Sciatic nerve (tissue), 2 donors: ENCODE results near the gene SS18L1. TPM values are rescaled to one million over a fixed set of nuclear protein-coding genes. Genes with fewer than 3 reads are reported as not detected.

Experiments used
- ATAC-seq: fragments of 200-7000 bp; cut with Tn5 transposase; one replicate; pipeline ENCODE4 v1.9.1; 2020; ENCODE audit warnings: mild to moderate bottlenecking, moderate library complexity
- DNase-seq: peaks from one replicate; pipeline ENCODE4 v3.0.0-alpha.2; 2020; ENCODE audit warnings: low spot score
- intact Hi-C: fragments of 100-400 bp; cut with DNase I; formaldehyde crosslinking; loops from one replicate; pipeline ENCODE4 v1.14.2; 2022
- total RNA-seq: library from RNA; stranded (reverse); fragmentation: NEBNext Ultra II Directional; extraction: Animal tissue kit (Norgen Biotek cat#: 25700); gene quantifications from one replicate; pipeline ENCODE4 v1.2.1, GENCODE V29; 2021
- donor health status: DM: no; HTN: no; CAD: no.
- donor health status: DM: no; HTN: no; CAD: no.

Gene SS18L1
- total RNA-seq, 1 donor from 2014 or later = 18.9 TPM

DNA sequence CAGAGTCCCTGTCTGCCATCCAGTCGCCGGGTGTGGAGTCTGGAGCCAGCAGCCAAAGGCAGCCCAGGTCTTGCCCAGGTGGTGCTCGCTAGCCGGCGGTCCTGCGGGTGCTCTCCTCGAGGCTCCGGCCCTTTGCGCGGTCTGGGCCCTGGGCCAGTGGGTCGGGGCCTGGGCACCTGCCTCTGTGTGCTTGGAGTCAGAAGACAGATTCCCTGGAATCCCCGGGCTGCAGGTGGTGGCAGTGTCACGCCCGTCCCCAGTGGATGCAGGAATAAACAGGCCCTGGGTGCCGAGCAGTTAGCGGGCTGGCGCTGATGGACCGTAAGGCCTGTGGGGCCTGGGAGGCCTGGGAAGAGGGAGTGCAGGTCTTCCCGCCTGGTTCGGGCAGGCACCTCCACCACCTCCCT is 5.3 kb downstream of the SS18L1 start:
- intact Hi-C loops = no loop called here
- ATAC-seq = no peak
- DNase-seq = no peak

DNA sequence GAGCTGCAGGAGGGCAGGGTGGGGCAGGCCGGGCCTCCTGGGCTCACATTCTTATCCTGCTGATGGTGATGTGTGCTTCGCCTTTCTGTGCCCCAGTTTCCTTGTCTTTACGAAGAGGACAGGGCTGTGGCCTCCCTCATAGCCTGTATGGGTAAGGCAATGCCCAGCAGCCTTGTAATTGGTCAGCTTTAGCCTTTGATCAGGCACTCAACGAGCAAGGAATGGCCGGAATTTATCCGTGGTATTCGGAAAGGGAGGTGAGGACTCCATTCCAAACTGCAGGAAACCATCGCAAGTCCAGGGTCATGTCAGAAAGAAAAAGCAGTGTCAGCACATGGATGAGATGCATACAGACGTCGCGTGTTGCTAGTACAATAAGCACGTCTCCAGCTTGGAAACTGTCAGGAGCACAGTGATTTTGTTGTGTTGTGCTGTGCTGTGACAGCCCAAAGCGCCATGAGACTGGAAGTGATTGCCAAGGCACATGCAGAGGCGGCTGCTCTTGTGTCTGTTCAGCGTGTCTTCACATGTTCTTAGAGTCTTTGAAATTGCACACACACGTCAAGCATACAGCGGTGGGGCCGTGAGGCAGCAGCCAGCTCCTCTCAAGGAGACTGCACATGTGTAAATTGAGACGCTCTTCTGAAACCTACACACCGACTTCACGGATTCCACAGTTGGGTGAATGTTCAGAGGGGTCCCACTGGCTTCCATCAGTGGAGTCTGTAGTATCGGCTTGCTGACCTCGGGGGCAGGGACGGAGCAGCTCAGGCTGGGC is 6.2 kb downstream of the SS18L1 start:
- DNase-seq (no peak), ATAC-seq (no peak)
- intact Hi-C loops = no loop called here

DNA sequence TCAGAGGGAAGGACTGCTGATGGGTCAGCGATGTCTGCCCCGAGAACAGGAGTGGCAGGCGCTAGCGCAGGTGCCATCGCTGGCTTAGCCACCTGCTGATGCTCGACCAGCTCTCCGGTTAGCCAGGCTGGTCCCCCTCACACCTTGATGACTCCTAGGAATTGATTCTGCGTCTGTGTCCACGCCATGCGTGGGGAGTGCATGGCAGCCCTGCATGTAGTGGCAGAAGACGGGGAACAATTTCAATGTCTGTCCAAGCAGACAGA is 6.7 kb downstream of the SS18L1 start:
- ATAC-seq = no peak
- intact Hi-C loops = no loop called here

DNA sequence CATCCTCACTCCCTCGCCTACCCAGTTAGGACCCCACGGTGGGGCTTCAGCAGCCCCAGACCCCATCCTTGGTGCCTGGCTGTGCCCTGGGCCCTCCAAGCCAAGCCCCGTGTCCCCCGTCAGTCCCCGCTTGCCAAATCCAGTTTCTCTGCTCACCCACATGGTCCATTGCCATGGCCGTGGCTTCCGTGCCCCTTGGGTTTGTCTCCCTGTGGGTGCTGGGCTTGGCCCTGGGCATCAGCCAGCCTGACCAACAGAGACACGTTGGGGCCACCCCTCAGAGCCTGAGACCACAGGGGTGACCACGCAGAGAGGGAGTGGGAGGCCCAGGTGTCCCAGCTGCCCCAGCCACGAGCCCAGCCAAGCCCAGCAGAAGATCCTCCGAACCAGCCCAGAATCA is 7.7 kb downstream of the SS18L1 start:
- ATAC-seq (no peak), DNase-seq (no peak)
- intact Hi-C loops = no loop called here

More for the DNA sequence above, 6.7 kb downstream of the SS18L1 start:
- DNase-seq = no peak

DNA sequence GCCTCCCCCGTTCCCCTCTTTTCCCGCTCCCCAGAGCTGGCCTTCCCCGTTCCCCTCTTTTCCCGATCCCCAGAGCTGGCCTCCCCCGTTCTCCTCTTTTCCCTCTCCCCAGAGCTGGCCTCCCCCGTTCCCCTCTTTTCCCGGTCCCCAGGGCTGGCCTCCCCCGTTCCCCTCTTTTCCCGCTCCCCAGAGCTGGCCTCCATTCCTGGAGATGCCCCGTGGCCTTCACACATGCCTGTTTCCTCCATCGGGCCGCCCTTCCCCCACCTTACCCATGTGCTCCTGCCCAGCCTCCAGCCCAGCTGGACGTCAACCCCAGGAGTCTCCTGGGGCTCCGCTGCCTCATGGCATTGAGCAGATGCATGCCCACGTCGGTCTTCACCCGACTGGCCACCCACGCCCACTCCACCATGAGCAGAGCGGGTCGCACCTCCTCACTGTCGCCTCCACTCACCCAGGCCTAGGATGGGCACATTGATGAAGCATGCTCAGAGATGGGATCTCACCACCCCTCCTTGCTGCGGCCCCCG is 8.3 kb downstream of the SS18L1 start:
- intact Hi-C loops = no loop called here
- DNase-seq = no peak

DNA sequence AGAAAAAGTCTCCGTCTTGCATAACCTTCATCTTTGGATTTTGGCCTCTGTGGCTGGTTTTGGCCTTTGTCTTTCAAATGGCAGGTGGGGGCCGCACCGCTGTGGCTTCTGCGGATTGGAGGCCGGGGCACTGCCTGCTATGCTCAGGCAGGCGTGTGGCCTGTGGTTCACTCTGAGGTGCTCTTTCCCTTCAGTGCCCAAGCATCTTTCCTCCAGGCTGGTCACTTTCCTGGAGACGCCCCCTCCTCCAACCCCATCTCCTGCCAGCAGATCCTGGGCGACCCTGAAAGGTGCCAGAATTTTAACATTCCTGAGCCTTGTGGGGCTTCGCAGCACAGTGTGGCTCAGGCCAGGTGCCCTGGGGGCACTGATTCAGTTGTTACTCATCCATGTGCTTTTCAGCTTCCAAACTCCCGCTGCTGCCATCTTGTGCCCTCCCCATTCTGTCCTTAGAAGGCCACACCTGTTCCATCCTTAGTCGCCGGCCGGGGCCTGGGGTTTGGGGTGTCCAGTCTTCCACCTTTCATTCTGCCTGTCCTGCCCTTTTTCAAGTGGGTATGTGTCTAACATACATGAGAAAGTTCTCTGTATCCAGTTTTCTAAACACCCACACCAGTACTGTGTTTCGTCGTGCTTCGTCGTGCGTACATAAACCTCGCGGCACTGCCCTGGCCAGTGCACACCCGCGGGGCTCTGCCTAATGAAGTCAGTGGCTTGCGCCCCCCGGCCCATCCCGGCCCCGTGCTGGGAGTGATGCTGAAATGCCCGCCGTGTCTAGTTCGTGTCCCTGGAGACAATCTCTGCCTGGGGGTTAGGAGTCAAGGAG is 12.1 kb downstream of the SS18L1 start:
- intact Hi-C loops = loop anchor here (2.0 kb wide), 1 partner anchor 39 kb away; no protein-coding TSS in a partner anchor

More for the DNA sequence above, 8.3 kb downstream of the SS18L1 start:
- no peak for ATAC-seq

DNA sequence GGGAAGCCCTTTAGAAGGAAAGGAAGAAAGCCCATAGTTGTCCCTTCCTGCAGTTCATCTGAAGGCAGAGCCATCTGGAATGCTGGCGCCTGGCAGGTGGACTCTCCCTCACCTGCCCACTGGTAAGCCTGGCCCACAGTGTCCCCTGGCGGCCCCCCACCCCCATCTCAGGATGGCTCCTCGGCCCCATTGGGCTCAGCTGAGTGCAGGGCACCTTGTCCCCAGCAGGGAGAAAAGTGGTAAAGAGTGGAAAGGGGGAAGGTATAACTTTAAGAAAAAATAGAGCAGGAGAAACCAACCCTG is 12.6 kb downstream of the SS18L1 start:
- DNase-seq = no peak
- no peak for ATAC-seq
- intact Hi-C loops = loop anchor here (2.0 kb wide), 1 partner anchor 39 kb away; no protein-coding TSS in a partner anchor

More for the DNA sequence above, 12.1 kb downstream of the SS18L1 start:
- DNase-seq (no peak), ATAC-seq (no peak)

DNA sequence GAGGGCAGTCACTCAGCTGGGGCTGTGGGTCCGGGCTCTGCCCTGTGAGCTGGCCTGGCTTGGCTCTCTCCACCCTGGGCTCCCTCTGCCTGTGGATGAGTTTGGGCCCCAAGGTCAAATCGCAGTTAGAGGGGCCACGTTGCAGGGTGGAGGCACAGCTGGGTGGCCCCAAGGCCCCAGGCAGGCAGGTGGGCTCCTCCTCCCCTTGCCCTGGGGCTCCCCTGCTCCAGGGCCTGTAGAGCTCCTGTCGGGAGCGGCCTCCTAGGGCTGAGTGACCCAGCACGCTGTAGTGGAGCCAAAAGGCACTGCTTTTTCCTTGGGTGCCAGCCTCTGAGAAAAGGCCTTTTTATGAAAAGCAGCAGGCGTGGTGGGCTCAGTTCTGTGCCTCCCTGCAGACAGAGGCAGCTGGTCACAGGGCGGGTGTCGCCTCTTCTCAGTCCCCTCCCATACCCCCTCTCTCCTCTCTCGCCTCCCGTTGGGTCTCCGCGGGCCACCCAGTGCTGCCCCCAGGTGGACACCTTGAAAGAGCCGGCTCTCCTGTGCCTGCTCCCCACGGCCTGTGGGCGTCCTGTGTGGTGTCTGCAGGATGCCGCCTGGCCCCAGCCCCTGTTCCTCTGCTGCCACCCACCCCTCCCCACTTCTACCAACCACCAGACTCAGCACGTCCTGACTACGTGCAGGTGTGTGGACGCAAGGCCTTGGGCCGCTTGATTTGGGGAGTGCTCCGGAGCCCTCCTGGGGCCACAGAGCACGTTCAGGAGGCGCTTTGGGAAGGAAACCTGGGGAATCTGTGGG is 13.2 kb downstream of the SS18L1 start:
- ATAC-seq (peak; percentile 77), DNase-seq (peak; percentile 80)
- intact Hi-C loops = loop anchor here (2.0 kb wide), 1 partner anchor 38 kb away; no protein-coding TSS in a partner anchor

DNA sequence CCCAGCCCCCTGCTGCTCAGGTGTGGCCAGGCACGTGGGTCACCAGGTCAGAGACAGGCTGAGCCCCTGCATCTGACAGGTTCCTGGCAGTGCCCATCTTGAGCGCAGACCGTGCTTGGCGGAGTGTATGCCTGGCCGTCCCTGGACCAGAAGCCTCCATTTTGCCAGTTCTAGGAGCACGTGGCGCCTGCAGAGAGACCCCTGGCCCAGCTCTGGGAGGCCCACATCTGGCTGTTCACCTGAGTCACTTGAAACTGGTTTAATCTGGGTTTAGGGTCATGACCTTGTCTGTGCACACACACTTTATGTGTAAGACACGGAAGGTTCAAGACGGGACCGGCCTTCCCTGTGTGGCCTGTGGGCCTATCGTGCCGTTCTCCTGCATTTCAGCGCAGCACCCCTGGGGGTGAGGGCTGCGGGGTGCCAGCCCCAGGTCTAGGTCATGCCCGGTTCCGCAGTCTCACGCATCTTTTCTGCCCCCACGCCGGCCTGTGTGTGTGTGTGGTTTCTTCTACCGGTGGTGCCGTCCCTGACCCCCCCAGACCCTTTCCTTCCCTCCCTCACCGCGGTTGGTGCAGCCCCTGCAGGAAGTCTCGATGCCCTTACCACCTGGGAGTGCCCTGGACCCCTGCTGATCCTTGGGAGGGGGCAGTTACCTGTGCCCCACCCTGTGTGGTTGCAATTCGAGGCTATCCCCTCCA is 14.0 kb downstream of the SS18L1 start:
- intact Hi-C loops = loop anchor here (2.0 kb wide), 1 partner anchor 37 kb away; no protein-coding TSS in a partner anchor
- ATAC-seq (no peak), DNase-seq (no peak)

DNA sequence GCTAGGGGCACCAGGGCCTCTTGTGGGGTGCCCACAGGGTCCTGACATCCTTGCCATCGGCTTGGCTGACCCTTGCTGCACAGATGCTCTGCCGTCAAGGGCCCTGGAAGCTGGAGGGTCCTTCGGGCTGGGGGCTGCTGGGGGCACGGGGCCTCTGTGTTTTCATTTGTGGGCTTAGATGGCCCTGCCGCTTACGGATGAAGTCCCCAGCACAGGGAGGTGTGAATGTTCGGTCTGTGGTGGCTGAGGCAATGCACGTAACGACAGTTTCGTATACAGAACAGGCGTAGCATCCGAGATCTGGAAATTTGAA is 14.5 kb downstream of the SS18L1 start:
- DNase-seq (no peak), ATAC-seq (no peak)
- intact Hi-C loops = no loop called here

DNA sequence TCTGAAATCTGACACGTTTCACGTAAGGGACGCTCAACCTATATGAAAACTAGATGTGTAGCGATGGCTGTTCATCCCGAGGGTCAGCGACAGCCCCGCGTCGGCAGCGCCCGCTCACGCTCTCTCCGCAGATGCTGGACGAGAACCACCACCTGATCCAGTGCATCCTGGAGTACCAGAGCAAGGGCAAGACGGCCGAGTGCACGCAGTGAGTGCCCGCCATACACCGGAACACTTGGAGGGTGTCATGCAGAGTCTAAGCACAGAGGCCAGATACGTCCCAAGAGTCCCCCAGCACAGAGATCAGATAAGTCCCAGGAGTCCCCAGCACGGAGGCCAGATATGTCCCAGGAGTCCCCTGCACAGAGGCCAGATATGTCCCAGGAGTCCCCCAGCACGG is 15.0 kb downstream of the SS18L1 start:
- intact Hi-C loops = no loop called here
- ATAC-seq (no peak), DNase-seq (no peak)

DNA sequence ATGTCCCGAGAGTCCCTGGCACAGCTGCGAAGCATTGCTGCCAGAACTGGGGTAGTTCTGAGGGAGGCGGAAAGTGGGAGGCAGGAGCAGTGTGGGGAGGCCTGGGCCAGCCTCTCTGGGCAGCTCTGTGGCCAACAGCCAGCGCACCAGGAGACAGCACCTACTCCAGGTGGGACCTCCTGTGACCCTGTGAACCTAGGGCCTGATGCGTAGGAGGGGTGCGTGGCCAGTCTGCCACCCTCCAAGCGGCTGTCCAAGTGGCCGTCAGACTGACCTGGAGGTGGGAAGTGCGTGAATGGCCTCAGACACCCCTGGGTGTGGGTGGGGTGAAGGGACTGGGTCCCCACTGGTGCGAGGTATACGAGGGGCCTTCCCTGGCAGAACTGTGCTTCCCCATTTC is 15.5 kb downstream of the SS18L1 start:
- intact Hi-C loops = no loop called here
- ATAC-seq (no peak), DNase-seq (no peak)

DNA sequence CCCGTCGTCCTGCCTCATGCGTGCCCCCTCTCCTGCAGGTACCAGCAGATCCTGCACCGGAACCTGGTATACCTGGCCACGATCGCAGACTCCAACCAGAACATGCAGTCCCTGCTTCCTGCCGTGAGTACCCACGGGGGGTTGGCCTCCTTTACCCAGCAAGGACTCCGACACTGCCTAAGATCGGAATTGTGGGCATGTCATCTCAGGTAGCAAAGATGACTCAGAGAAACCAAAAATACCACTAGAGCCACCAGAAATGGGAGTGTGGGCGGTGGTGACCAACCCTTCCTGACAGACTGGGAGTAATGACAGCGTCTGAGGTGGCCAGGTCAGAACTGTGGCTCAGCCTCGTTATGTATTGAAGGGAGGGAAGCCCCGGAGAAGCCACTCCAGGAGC is 16.3 kb downstream of the SS18L1 start:
- ATAC-seq (no peak), DNase-seq (no peak)
- intact Hi-C loops = no loop called here

DNA sequence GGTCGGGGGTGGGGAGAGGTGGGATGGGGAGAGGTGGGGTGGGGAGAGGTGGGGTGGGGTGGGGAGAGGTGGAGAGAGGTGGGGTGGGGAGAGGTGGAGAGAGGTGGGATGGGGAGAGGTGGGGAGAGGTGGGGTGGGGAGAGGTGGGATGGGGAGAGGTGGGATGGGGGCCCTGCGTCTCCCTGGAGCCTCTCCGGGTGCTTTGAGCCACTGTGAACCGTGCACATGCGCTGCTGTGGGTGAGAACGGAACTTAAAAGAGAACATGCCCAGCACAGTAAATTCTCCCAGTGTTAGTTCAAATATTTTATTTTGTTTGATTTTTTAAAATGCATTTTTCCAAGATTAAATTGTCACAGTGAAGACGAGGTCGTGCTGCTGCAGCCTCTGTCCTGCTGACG is 16.7 kb downstream of the SS18L1 start:
- ATAC-seq = no peak

DNA sequence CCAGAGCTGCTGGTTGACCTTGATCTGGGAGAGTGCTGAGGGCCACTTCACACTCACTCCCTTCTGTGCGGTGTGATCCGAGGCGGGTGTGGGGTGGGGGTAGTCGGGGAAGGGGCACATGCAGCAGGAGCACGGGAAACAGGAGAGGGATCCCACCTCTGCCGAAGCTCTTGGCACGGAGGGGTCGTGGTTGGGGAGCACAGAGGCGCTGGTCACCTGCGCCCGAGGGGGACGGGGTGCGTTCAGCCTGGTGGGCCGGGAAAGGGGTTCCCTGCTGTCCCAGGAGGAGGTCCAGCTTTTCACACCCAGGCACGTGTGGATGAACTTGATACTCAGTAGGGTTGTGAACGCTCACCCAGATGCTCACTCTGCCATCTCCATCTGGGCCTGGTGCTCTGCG is 17.3 kb downstream of the SS18L1 start:
- DNase-seq = no peak
- intact Hi-C loops = no loop called here
- no peak for ATAC-seq

More for the DNA sequence above, 16.7 kb downstream of the SS18L1 start:
- DNase-seq = no peak
- intact Hi-C loops = no loop called here

DNA sequence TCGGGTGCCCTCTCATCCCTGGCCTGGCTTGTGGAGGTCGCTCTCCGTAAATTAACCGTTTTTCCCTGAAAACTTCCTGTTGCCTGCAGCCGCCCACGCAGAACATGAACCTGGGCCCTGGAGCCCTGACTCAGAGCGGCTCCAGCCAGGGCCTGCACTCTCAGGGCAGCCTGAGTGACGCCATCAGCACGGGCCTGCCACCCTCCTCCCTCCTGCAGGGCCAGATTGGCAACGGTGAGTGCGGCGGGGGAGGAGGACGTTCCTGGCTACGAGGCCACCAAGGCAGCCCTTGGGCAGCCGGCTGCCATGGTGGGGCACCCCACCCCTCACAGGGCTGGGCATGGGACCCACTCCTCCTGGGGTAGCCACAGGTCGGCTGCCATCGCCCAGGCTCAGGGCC is 17.8 kb downstream of the SS18L1 start:
- intact Hi-C loops = no loop called here
- DNase-seq = no peak
- ATAC-seq = no peak

DNA sequence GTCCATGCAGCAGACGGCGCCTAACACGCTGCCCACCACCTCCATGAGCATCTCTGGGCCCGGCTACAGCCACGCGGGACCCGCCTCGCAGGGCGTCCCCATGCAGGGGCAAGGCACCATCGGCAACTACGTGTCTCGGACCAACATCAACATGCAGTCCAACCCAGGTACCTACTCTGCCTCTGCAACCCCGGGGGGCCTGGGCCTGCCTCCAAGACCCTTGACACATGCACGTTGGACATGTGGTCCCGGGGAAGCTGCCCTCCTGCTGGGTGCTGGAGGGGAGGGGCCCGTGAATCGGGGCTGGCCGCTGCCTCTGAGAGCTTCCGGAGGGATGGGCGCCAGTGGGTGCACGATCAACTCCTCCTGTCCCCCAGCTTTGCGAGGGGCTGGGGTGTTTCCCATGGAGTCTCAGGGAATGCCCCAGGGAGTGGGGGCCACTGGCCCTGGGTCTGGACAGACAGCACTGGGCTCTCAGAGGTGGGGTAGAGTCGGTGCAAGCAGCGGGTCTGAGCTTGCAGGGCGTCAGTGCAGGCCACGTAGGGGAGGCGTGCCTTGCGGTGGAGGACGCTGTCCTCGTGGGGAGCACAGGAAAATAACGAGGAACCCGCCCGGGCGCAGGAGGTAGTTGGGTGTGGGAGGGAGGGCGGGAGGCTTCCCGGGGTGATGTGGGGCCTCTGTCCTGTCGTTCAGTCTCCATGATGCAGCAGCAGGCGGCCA is 19.4 kb downstream of the SS18L1 start:
- DNase-seq (no peak), ATAC-seq (no peak)
- intact Hi-C loops = no loop called here

DNA sequence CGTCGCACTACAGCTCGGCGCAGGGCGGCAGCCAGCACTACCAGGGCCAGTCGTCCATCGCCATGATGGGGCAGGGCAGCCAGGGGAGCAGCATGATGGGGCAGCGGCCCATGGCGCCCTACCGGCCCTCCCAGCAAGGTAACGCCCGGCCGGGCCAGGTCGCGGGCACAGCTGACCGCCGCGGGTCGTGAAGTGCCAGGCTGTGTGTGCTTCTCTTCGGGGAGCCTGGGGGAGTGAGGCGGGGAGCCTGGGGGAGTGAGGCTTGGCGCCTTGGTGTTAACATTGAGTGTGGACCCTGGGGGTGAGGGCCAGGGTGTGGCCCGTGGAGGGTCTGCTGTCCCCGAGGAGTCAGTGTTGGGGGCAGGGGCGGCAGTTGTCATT is 19.9 kb downstream of the SS18L1 start:
- intact Hi-C loops = no loop called here
- ATAC-seq (no peak), DNase-seq (no peak)
